Stimulated activated CD8-positive, alpha-beta memory T cell treated with anti-CD3 and anti-CD28 coated beads, Interleukin-7, amount 100 ng/mL, for 1 hour (primary cell): ENCODE results near the gene LARP1B.
"Not testable (repeated sequence)": the region's sequence is repeated elsewhere in the genome, so short reads cannot be mapped to it uniquely, and the experiment has no call there.

Experiments used
- DNase-seq, 2 donors: peaks; one replicate each; pipeline ENCODE4 v3.0.0-alpha.2; 2020; ENCODE audit warnings: low read depth in 2 of 2

LARP1B gene

DNA sequence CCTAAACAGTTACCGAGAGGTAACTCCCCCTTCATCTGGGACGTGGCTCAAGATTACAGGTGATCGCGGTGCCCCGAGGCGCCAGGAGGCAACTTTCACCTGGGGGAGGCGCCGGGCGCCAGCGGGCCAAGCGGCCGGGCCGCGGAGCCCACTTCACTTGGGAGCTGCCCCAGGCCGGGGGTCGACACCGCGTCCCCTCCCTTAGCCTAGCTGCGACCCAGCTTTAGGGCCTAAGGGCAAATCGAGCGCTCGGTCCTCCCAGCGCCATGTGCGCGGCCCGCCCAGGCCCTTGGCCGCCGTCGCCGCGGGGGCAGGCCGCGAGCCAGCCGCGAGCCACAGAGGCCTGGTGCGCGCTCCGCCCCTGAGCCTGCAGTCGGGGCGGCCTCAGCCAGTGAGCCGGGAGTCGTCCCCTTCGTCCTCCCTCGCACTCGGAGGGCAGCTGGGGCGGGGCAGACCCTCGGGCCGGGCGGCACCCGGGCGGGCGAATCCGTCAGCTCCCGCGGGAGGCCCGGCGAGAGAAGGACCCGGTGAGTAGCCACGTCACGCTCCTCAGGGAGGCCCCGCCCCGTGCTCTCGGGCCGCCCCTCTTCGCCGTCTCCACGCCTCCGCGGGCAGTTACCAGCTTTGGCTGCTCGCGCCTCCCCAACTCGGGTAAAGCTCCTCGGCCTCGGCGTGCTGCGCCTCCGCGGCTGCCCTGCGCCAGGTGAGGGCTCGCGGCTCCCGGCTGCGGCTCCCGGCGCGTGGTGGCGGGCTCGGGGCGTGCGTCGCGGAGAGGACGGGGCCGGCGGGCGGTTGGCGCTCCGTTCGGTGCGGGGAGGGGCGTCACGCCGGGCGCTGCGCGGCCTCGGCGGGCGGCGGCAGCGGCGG lies at the start of gene LARP1B:
TSS of gene LARP1B (plus strand) at position 614 of the 867 bp plus-strand sequence. CDS start 13,640 bp downstream, outside the sequence.
- DNase-seq: peak; percentile 81 to 88

DNA sequence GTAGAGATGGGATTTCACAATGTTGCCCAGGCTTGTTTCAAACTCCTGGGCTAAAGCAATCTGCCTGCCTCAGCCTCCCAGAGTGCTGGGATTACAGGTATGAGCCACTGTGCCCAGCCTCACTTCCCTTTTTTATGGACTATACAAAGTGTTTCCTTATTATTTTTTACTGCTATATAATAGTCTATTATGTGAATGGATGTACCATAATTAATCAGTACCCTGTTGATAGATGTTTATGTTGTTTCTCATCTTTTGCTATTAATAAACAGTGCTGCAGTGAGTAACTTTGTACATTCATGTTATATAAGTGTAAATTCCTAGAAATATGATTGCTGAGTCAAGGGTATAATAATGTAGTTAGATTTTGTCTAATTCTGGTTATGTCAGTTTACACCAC lies 35.8 kb upstream of the LARP1B start:
- no peak for DNase-seq

DNA sequence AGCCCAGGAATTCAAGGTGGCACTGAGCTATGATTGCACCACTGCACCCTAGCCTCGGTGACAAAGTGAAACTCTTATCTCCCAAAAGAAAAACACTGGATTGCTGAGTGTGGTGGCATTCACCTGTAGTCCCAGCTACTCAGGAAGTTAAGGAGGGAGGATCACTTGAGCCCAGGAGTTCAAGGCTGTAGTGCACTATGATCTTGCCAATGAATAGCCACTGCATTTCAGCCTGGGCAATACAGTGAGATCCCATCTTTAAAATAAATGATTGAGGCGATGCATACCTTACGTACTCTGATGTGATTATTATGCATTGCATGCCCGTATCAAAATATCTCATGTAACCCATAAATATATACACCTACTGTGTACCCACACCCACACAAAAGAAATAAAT lies 31.2 kb upstream of the LARP1B start:
- DNase-seq: no peak

DNA sequence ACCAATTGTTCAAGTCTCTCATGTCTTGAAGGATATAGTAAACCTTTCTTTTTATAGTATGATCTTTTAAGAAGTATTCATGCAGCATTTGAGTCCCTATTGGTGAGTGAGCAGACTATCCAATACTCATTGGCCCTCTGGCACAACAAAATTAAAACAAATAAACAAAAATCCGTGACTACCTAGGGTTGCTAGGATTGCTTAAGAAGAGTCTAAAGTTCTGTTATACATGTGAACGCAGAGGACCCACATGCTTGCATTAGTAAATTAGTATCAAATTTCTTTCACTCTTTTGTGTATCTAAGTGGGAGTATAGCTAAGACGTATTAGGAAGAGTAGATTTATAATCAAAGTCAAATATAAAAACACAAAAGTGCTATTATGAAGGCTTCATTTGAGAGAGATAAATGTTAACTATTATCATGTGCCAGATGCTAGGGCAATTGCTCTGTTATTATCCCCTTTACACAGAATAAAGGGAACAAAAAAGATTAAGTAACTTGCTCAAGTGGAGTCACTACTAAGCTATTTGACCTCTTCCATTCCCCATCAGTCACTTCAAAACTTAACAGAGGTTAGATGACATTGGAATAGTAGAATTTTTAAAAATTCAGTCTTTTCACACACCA lies 29.2 kb upstream of the LARP1B start:
- DNase-seq: no peak

DNA sequence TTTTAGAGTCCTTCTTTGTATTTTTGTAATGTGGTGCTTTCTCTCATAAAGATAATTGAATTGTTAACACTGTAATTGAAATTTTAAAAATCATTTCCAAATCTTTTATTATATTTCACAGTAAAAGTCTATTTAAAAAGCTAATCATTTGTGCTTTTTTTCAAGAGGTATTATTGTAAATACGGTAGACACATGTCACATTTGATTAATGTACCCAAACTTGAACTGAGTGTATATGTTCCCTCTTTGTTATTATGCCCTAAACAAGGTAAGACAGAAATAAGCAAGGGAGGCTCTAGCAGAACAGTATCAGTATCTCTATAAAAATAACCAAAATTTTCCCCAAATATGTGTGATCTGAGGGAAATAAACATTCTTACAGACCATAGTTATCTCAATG lies 21.5 kb upstream of the LARP1B start:
- no peak for DNase-seq

- not testable (repeated sequence) for DNase-seq
Measured at GRCh38 chr4:128047019-128047418, 14.1 kb upstream of the LARP1B start.

DNA sequence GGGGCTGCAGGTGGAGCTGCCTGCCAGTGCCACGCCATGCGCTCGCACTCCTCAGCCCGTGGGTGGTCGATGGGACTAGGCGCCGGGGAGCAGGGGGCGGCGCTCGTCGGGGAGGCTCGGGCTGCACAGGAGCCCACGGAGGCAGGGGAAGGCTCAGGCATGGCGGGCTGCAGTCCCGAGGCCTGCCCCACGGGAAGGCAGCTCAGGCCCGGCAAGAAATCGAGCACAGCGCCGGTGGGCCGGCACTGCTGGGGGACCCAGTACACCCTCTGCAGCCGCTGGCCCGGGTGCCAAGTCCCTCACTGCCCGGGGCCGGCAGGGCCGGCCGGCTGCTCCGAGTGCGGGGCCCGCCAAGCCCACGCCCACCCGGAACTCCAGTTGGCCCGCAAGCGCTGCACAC lies 13.6 kb upstream of the LARP1B start:
- not testable (repeated sequence) for DNase-seq

DNA sequence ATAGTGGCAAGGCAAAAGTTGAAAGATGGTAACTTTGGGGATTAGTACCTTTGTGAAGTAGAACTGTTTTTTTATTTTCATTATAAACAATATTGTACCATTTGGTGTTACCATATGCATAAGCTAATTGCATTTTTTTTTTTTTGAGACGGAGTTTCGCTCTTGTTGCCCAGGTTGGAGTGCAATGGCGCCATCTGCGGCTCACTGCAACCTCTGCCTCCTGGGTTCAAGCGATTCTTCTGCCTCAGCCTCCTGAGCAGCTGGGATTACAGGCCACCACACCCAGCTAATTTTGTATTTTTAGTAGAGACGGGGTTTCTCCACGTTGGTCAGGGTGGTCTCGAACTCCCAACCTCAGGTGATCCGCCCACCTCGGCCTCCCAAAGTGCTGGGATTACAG lies 9.9 kb upstream of the LARP1B start:
- not testable (repeated sequence) for DNase-seq

DNA sequence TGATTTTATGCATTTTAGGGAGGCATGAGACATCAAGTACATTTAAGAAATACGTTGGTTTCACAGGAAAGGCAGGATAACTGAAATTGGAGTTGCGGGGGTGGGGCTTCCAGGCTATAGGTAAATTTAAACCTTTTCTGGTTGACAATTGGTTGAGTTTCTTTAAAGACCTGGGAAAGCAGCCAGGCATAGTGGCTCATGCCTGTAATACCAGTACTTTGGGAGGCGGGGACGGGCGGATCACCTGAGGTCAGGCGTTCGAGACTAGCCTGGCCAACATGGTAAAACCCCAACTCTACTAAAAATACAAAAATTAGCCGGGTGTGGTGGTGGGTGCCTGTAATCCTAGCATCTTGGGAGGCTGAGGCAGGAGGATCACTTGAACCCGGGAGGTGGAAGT lies 6.2 kb upstream of the LARP1B start:
- DNase-seq: not testable (repeated sequence)

DNA sequence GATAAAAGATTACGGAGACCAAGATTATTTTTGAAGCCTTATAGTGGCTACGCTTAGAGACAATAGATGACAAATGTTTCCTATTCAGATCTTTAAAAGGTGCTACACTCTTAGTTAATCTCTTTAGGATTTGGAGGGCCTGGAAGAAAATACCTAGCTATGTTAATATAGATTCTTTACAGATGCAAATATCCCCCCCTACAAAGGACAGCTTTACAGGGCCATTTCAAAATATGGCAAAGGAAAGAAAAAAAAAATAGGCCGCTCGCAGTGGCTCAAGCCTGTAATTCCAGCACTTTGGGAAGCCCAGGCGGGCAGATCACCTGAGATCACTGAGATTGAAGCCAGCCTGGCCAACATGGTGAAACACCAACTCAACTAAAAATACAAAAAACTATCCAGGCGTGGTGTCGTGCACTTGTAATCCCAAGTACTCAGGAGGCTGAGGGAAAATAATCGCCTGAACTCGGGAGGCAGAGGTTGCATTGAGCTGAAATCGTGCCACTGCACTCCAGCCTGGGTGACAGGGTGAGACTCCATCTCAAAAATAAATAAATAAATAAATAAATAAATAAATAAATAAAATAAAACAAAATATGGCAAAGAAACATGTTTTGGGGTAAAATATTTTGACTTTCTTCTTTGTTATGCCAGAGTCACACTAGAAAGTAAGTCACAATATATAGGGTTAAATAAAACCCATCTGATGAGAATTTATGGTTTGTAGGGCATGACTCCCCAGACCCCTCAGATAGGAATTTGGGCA lies 5.5 kb upstream of the LARP1B start:
- not testable (repeated sequence) for DNase-seq

DNA sequence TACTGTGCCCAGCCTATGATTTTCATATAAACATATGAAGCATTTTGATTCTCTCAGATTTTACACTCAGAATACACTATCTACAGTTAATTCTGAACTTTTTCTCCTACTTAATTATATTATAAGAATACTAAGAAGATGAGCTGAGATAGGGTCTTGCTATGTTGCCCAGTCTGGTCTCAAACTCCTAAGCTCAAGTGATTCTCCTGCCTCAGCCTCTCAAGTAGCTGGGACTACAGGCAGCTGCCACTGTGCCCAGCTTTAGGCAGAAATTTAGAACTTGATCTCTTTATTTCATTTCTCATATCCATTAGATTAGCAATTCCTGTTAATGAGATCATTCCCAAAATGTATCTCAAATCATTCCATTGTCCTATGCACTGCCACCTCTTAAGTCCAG lies 4.7 kb upstream of the LARP1B start:
- no peak for DNase-seq

DNA sequence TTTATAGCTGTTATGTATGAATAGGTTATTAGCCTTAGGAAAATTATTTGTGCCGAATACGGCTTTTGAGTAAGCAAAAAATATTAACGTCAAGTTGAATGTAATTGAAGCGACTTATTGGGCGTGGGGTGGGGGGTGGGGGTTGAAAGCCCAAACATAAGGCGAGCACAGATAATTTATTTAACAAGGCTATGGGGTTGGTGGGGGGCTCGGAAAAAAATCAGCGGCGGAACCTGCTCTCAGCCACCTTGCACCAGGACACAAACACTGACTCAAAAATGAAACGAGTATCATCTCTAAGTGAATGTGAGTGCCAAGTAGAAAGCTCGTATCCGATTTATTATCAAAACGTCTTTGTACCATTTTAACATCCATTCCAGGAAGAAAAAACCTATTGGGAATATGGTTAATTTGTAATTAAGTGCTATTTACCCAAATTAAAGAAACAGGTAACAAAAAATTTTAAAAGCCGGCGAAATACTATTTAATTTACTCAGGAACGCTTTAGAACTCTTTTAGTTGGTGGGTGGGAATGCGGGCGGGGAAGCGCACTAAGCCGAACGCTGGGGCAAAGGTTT lies 902 bp upstream of the LARP1B start:
- DNase-seq: no peak

- DNase-seq: peak; percentile 14 to 19
Measured at GRCh38 chr4:128061566-128062536, 739 bp downstream of the LARP1B start.

DNA sequence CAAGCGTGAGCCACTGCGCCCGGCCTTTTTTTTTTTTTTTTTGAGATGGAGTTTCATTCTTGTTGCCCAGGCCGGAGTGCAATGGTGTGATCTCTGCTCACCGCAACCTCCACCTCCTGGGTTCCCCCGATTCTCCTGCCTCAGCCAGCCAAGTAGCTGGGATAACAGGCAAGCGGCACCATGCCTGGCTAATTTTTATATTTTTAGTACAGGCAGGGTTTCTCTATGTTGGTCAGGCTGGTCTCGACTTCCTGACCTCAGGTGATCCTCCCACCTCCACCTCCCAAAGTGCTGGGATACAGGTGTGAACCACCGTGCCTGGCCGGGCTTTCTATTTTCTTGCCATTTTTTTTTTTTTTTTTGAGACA lies 5.3 kb downstream of the LARP1B start:
- DNase-seq: not testable (repeated sequence)

GRCh38 chr4:128068918-128069317 lies 7.8 kb downstream of the LARP1B start:
- DNase-seq: no peak

DNA sequence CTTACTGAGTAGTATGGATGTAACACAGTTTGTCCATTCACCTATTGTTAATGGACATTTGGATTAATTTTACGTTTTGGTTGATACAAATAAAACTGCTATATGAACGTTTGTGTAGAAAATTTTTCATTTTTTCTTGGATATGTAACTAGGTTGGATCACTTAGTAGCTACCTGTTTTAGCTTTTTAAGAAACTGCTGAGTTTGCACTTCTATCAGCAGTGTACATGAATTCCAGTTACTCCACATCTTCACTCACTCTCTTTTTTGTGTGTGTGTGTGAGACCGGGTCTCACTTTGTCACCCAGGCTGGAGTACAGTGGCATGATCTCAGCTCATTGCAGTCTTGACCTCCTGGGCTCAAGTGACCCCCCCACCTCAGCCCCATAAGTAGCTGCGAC lies 15.4 kb downstream of the LARP1B start:
- DNase-seq: no peak

DNA sequence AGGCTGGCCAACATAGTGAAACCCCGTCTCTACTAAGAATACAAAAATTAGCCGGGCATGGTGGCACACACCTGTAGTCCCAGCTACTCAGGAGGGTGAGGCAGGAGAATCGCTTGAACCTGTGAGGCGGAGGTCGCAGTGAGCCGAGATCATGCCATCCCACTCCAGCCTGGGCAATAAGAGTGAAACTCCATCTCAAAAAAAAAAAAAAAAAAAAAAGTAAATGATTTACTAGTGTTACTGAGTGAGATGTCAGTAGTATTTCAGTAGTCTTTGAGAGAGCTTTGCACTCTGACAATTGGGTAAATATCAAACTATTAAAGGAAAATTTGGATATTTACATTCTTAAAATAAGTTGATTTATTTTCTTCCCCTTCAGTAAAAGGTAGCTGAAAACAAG lies 34.2 kb downstream of the LARP1B start:
- DNase-seq: not testable (repeated sequence)

DNA sequence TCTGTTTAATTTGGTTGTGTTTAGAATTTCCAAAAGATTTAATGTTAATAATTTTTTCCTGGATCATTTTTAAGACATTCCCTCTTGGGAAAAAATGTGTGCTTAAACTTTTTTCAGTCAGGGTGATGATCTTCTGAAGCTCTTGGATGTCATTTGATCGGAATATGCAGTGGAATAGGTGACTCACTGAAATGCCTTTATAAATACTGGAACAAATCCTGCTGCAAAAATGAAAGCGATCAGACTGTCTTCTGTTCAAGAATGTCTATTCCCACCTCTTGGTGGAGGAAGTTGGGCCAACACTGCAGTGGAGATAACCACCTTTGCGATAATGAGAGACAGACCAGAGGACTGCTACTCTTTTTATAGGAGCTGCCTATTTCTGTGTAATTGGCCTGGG lies 46.7 kb downstream of the LARP1B start:
- DNase-seq: no peak

GRCh38 chr4:128123036-128123435 lies 61.9 kb downstream of the LARP1B start:
- DNase-seq: no peak

DNA sequence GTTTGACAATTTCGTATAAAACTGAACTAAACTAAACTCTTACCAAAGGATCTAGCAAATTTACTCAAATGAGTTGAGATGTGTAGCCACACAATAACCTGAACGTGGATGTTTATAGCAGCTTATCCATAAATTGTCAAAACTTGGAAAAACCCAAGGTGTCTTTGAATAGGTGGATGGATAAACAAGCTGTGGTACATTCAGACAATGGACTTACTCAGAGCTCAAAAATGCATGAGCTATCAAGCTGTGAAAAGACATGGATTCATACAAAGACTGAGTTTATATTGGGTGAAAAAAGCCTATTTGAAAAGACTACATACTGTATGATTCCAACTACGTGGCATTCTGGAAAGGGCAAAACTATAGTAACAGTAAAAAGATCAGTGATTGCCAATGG lies 69.5 kb downstream of the LARP1B start:
- DNase-seq: no peak

DNA sequence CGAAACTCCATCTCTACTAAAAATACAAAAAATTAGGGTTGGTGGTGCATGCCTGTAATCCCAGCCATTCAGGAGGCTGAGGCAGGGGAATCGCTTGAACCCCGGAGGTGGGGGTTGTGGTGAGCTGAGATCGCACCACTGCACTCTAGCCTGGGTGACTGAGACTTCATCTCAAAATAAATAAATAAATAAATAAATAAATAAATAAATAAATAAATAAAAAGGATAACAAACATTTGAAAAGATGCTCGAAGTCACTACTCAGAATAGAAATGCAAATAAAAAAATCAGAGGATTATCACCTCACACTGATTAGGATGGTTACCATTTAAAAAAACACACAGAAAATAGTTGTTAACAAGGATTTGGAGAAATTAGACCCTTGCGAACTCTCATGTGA lies 73.8 kb downstream of the LARP1B start:
- DNase-seq: no peak
